ENCODE measurements around the gene THSD4.

GRCh38 chr15:71226536-71227455 lies 111.5 kb downstream of the THSD4 start:
- TF ChIP-seq CTCF (IDR thresholded peaks at IDR 0.05; ENCODE audit: low read length) (no peak), EZH2 (optimal IDR thresholded peaks at IDR 0.05; ENCODE audit: low read depth, low read length) (no peak), EZH2phosphoT487 (IDR thresholded peaks at IDR 0.05; ENCODE audit: low read length) (no peak)

Data from MM.1S (cell line).